Stimulated activated CD8-positive, alpha-beta memory T cell treated with anti-CD3 and anti-CD28 coated beads, Interleukin-4, amount 100 ng/mL, for 4 hours (primary cell): ENCODE results near the gene SUZ12.
"Not testable (repeated sequence)": the region's sequence is repeated elsewhere in the genome, so short reads cannot be mapped to it uniquely, and the experiment has no call there.

ENCODE experiments used
- DNase-seq, 2 donors: peaks; one replicate each; pipeline ENCODE4 v3.0.0-alpha.2; 2020; ENCODE audit warnings: low read depth in 2 of 2, low spot score in 1 of 2

SUZ12 gene

DNA sequence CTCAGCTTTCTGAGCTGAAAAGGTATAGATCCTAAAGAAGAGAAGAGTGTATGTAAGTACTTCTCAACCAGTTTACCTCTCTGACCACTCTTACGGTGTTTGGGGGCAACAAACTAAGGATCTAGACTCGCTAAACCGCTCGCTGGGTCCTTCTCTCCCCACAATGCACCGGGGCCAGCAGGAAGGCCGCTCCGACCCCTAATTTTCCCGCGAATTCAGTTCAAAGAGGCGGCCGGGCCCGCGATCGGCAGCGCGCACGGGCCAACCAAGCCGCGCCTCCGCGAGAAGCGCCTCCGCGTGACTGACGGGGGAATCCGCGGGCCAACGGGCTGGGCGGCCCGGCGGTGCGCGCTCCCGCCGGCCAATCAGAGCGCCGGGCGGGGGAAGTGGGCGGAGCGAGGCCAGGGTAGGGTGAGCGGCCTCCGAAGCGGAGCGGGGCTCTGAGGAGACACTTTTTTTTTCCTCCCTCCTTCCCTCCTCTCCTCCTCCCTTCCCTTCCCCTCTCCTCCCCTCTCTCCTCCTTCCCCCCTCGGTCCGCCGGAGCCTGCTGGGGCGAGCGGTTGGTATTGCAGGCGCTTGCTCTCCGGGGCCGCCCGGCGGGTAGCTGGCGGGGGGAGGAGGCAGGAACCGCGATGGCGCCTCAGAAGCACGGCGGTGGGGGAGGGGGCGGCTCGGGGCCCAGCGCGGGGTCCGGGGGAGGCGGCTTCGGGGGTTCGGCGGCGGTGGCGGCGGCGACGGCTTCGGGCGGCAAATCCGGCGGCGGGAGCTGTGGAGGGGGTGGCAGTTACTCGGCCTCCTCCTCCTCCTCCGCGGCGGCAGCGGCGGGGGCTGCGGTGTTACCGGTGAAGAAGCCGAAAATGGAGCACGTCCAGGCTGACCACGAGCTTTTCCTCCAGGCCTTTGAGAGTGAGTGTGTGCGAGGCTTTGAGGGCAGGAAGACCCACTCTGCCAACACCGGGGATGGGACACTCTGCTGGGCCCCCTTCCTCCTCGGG, at the start of gene SUZ12:
TSS of gene SUZ12 (plus strand) at position 393 of the 995 bp plus-strand sequence. CDS start at position 633, 240 bp downstream.
- peak; percentile 49 to 64 for DNase-seq

- no peak for DNase-seq
These were observed 48.7 kb upstream of the SUZ12 start for GRCh38 chr17:31888124-31888523.

DNA sequence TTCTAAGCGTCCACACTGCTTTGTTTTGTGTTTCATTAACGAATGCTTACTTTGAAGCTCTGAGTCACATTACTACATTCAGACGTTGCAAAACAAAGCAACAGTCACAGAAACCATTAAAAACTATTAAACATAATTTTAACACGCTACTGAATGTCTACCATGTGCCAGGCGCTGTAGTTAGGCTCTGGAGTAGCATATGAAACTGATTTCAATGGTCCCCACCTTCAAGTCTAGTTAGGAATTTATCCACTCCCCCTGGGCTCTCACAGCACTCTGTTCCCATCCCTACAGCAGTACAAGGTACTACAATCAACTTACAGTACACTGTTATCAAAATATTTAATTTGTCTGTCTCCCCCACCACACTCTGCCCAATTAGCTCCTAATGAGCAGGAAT, 35.9 kb upstream of the SUZ12 start:
- DNase-seq = no peak

DNA sequence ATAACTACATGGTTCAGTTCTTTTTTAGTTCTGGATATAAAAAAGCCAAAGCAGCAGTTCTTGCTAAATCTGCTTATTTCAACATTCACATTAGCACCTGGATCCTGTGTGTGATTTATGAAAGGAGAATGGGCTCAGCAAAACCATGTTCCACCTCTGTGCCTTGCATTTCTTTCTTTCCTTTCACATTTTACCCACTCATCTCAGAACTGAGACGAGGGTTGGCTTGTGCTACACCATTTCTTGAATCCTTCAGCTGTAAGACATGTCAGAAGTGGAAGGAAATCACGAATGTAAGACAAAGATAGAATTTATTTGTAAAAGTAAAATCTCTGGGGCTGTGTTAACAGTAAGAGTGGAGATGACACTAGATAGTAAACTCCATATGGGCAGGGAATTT, 34.1 kb upstream of the SUZ12 start:
- DNase-seq = no peak

- DNase-seq = no peak
These were observed 33.4 kb upstream of the SUZ12 start for GRCh38 chr17:31903401-31903800.

- DNase-seq = no peak
These were observed 29.4 kb upstream of the SUZ12 start for GRCh38 chr17:31907342-31907962.

DNA sequence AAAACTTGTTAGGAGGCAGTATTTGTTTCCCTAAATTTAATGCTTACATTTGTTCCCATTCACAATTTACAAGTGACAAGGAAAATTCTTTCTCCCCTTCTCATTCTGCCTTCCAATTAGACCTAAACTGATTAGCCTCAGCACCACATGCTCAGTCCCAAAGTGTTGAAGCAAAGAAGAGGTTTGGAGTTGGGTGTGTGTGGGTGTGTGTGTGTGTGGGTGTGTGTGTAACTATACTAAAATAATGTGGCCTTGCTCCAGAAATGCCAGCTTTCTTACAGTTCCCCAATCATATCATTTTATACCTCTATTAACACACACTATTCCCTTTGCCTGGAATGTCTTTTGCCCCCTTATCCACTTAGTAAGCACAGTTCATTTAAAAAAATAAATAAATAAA, 28.4 kb upstream of the SUZ12 start:
- DNase-seq = no peak

GRCh38 chr17:31912705-31913104, 24.1 kb upstream of the SUZ12 start:
- DNase-seq = not testable (repeated sequence)

- no peak for DNase-seq
These were observed 21.2 kb upstream of the SUZ12 start for GRCh38 chr17:31915456-31916100.

DNA sequence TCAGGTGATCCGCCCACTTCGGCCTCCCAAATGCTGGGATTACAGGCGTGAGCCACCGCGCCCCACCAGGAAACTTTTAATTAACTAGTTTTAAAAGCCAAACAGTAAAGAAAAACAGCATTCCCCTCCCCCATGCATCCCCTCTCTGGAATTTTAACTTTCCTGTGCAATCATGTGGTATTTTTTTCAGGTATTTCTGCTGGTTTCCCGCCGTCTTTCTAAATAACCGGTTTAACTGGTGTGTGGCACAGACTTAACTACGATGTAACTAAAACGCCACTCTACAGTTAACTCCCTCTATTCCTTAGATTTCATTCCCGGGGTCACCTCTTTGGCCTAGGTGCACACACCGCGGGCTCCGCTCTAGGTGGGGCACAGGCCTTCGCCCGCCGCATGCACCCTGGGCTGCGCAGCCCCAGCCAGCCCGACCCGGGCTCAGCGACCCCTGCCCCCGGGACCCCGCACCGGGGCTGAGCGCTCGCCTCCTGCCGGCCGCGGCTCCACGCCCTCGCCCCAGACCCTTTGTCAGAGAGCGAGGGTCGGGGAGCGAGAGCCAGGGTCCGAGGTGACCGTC, 20.2 kb upstream of the SUZ12 start:
- no peak for DNase-seq

GRCh38 chr17:31917065-31917529, 19.7 kb upstream of the SUZ12 start:
- no peak for DNase-seq

DNA sequence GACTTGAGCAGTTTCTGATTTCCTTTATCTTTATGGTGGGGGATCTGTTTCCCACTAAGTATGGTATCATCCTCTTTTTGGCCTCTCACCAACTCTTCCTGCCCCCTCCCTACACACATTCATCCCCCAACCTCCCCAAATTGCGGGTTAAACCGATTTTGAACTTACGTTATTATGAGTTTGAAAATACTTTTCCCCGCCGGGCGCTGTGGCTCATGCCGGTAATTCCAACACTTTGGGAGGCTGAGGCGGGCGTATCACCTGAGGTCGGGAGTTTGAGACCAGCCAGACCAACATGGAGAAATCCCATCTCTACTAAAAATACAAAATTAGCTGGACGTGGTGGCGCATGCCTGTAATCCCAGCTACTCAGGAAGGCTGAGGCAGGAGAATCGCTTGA, 19.1 kb upstream of the SUZ12 start:
- DNase-seq = not testable (repeated sequence)

GRCh38 chr17:31918701-31919128, 18.1 kb upstream of the SUZ12 start:
- DNase-seq = no peak

DNA sequence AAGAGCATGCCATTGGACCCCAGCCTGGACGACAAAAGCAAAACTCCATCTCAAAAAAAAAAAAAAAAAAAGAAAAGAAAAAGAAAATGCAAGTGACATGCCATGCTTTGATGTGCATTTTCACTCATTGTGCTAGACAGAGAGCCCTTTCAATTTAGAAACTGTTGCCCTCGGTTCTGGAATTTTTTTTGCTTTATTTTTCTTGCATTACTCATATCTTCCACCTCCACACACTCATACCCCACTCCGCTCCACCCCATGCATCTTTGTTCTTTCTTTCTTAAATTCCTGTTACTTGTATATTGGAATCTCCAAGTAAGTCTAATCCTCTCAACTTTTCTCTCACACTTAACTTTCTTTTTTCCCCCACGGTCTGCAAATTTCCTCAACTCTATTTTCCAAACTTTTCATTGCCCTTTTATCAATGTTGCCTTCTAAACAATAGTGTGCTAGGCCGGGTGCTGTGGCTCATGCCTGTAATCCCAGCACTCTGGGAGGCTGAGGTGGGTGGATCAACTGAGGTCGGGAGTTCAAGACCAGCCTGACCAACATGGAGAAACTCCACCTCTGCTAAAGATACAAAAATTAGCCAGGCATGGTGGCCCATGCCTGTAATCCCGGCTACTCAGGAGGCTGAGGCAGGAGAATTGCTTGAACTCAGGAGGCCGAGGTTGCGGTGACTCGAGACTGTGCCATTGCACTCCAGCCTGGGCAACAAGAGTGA, 16.8 kb upstream of the SUZ12 start:
- no peak for DNase-seq

DNA sequence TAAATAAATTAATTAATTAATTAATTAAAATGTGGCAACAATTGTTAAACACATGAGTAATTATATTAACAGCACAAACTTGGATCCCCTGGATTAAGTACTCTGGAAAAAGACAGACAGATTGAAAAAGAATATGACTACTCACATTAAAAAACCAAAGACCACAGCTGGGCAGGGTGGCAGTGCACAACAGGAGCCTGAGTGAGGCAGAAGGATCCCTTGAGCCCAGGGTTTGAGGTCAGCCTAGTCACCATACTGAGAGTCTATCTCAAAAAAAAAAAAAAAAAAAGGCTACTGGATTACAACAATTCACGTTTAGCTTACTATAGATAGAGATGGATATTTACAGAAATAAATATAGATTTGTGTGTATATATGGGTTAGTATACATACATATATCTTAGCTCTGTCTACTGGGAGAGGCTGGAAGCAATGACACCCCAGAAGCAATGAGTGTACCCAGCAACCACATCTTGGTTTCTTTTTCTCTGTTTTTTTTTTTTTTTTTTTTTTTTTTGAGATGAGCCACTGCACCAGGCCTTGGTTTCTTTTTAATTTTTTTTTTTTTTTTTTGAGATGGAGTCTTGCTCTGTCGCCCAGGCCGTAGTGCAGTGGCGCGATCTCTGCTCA, 10.6 kb upstream of the SUZ12 start:
- no peak for DNase-seq

DNA sequence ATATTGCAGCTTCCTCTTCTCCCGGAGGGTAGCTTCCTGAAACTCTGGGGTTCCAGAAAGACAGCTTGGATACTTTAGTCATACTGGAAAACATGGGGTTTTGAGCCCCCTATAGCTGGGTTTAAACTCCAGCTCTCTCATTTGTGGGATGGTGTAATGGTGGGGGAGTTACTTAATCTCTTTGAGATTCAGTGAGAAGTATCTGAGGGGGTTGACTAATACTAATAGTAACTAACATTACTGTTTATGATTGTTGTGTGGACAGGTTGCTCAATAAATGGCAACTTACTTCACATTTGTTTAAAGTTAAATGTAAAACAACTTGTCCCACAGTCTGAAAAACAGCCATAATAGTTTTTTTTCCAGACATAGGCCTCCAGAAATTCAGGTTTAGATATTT, 5.1 kb upstream of the SUZ12 start:
- DNase-seq = no peak

DNA sequence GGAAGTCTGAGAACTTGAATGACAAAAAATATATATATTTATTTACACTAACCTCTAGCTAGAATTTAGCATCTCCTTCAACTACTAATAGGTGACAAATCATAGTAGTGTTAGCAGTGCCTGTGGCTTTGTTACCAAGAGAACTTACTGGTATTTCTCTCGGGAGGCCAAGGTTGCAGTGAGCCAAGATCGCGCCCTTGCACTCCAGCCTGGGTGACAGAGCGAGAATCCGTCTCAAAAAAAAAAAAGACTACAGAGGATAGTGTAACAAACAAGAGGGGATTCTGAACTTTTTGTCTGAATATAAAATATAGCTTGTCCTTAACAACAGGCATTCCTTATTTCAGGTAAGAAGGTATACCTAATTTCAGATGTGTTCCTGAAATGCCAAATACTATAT, 1.3 kb upstream of the SUZ12 start:
- no peak for DNase-seq

DNA sequence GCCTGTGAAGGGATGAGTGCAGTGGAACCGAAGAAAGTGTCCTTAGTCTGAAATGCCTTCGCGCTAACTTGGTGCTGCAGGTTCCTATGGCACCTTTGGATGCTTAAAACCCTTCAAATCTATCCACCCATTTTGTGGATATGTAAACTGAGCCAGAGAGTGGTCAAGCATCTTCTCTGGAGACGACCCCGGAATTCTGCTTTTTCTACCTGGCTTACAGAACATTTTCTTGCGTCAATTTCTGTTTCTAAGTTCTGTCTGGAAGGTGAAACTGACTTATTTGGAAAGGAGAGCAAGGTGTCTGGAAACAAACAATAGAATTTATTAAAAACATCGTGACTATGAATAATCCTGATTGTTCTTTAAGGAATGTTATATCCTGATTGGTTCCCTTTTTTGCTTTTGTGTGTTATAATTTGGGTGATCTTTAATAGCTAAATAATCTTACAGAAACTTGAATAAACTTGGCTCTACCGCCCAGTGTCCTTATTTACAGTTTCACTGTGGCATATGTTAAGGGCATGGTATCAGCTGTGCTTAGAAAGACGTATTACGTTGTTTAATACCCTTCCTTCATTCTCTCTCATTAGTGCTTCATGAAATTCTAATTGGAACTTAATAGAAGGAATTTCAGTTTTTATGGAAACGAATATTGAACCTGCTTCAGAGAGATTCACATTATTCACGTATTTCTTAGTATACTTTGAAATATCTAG, 1.3 kb downstream of the SUZ12 start:
- not testable (repeated sequence) for DNase-seq

DNA sequence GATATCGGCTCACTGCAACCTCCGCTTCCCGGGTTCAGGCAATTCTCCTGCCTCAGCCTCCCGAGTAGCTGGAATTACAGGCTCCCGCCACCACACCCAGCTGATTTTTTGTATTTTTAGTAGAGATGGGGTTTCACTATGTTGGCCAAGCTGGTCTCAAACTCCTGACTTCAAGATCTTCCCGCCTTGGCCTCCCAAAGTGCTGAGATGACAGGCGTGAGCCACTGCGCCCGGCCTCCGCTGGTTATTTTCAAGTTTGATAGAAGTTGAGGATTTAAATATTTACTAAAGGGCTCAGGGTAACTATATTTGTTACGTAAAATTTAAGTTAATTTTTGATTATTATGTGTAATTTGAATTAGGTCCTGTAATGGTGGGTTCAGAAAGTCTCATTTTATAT, 5.1 kb downstream of the SUZ12 start:
- DNase-seq = not testable (repeated sequence)

DNA sequence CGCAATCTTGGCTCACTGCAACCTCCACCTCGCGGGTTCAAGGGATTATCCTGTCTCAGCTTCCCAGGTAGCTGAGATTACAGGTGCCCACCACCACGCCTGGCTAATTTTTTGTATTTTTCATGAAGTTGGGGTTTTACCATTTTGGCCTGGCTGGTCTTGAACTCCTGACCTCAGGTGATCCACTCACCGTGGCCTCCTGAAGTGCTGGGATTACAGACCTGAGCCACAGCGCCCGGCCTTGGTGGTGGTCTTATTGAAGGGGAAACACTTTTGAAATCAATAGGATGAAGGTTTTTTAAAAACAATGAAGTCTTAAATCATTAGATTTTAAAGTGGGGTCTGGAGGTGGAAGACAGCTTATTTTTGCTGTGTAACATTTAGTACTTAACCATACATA, 5.6 kb downstream of the SUZ12 start:
- DNase-seq = not testable (repeated sequence)
